SU-DHL-6 (cell line): ENCODE measurements around the gene MPO.

ENCODE experiments used
- CTCF ChIP-seq: fragments of 200-600 bp; sonication (generic); IDR thresholded peaks from one replicate; pipeline ENCODE4 v1.5.1; 2017; ENCODE audit warnings: antibody characterized with exemption, mild to moderate bottlenecking, low read length, moderate library complexity; ENCODE audit not compliant: insufficient read depth, poor library complexity, severe bottlenecking
- EZH2phosphoT487 ChIP-seq: fragments of 200-600 bp; sonication (generic), shearing (Covaris generic); conservative IDR thresholded peaks from 2 replicates; pipeline ENCODE4 v1.6.1; 2018; ENCODE audit warnings: mild to moderate bottlenecking, antibody characterized with exemption, low read length, moderate library complexity, mixed read lengths

- TF ChIP-seq EZH2phosphoT487, result no peak
- no peak for TF ChIP-seq CTCF
Observed at GRCh38 chr17:58235821-58236220, 44.9 kb downstream of the MPO start.
